ENCODE measurements around the gene PPP1R26.

Gene PPP1R26

DNA sequence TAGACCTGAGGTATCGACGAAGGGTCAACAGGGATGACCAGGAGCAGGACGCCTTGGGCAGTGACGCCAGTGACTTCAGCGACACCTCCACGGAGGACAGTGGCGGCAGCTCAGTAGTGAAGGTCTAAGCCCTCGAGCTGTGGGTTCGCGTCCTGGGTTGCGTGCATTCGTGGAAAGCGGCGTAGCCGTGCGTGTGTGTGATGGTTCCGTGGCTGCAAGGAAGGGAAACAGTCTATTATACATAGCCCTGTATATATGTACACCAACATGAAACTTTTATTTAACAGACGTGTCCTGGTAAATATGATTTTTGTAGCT, 8.4 kb downstream of the PPP1R26 start:
- DNase-seq (ENCODE audit: low read depth) = no peak

DNA sequence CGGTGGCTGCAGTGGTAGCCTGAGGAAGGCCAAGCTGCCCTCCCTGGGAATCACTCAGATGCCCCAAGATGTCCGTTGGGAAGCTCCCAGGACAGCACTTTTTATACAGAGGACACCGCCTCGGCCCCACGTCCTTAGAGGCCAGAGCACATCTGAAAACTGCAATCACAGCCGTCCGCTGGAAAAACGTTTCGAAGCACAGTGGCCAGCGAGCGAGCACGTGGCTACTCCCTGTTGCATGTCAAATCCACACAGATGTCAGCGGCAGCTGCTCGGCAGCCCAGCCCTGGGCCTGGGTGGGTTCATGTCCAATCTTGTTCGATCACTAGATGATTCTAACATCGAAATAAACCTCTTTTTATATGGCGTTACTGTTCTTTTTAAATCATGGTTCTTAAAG, 8.9 kb downstream of the PPP1R26 start:
- DNase-seq (ENCODE audit: low read depth) = no peak

DNA sequence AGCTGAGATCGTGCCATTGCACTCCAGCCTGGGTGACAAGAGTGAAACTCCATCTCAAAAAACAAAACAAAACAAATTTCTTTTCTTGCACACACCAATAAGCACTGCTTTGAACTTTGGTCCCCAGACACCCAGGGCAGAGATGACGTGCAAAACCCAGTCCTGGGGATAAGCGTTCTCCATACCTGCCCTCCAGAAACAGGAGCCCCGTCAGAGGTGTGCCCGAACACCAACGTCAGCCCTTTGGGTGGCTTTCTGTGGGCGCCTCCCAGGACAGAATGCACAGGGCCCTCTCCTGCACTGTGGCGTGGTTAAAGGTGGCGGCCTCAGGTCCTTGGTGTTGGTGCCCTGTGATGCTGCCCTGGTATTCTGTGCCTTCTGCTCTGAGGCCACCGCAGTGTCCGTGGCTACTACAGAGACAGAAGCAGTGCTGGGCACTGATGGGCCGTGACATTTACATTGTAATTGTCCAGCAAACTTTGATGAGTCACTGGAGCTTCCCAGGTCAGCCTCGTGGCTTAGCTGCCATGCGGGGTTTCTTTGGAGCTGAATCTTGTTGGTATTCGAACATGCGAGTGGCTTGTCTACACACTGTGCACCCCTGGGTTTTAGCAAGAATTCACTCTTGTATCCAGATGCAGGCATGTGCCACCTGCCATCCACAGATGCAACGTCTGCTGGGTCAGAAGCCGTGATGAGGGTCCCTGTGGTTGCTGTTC, 9.8 kb downstream of the PPP1R26 start:
- DNase-seq (ENCODE audit: low read depth) = no peak

- DNase-seq (ENCODE audit: low read depth) = no peak
Measured at GRCh38 chr9:135490166-135490870, 10.7 kb downstream of the PPP1R26 start.

DNA sequence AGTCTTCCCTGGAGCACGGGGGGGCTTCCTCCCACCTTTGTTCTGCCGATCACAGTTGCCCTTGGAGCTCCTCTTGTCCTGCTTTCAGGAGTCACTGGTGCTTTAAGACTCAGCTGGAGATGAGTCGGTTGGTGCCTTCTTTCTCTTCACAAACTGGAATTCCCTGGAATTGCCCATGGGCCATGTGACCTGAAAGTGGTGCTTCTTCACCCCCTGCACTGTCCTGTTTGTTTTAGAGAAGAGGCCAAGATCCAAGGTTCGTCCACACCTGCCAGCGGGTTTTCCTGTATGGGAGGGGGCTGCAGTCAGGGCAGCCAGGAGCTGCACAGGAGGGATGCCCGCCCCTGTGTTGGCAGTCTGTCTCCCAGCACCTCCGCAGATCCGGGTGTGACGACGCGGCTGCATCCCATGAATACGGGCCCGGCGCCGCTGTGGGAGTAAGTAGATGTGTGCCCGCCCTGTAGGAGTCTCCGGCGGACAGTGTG, 11.4 kb downstream of the PPP1R26 start:
- DNase-seq (ENCODE audit: low read depth) = no peak

GRCh38 chr9:135491764-135492163, 12.2 kb downstream of the PPP1R26 start:
- DNase-seq (ENCODE audit: low read depth) = no peak

GRCh38 chr9:135492886-135493669, 13.5 kb downstream of the PPP1R26 start:
- no peak for DNase-seq (ENCODE audit: low read depth)

DNA sequence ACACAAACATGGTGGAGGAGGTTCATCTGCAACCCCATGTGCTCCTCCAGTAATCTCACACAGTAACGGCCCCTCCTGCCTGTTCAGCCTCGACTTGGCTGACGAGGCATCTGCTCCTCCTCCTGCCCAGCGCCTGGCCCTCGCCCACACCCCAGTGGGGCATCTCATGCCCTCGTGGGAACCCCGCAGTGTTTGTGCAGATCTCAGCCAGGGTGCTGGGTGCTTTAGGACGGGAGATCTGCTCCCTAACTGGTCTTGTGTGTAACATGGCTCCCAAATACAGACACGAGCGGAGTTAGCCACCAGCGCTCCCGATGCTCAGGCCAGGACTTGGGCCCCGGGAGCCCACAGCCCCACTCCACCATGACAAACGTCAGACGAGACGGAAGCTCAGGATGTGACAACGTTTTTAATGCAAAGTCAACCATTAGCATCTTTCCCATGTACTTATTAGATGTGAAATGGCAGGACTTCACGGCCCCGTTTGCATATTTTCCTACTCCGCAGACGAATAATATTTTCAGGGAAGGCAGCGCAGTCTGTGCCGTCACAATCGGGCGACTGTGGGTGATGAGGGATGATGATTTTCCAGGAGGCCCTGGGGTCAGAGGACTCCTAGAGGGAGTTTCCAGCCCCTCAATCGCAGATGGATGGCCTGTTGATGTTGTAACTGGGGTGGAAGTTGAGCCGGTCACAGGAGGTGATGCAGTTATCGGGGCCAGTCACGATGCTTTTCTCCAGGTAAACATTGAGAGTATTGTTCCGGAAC, 15.4 kb downstream of the PPP1R26 start:
- DNase-seq (ENCODE audit: low read depth) = no peak

DNA sequence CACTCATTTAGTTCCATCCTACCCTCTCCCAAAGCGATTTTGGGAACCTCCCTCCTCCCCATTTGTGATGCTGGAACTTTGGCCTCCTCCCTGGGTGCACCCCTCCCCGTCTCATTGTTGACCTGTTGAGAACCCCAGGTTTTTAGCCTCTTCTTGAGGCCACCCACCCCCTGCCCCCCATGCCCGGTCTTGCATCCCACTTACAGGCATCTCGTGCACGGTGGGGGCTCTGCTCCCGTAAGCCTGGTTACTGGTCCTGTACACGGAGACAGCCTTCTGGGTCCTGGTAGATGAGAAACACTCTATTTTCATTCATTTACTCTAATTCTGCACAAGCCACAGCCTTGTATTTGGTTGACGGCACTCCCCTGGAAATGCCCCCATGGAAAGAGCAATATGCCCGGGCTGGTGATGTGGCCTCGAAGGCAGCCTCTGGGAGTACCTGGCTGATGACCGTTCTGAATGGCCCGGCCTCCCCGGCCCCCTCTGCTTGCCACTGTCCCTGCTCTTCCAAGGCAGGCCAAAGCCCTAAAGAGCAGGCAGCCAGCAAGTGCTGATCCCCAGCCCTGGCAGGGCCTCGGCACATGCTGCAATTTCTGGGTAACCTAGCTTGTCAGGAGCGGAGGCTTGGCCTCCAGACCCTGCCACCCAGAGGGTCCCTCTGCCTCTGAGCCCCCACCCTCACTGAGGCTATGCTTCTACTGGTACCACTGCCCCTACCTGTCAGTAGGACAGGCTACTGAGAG, 19.0 kb downstream of the PPP1R26 start:
- no peak for DNase-seq (ENCODE audit: low read depth)

- peak; percentile 91 for DNase-seq (ENCODE audit: low read depth)
Measured at GRCh38 chr9:135499326-135500070, 19.9 kb downstream of the PPP1R26 start.

- DNase-seq (ENCODE audit: low read depth) = peak; percentile 19
Measured at GRCh38 chr9:135500071-135500524, 20.5 kb downstream of the PPP1R26 start.

- peak; percentile 78 for DNase-seq (ENCODE audit: low read depth)
Measured at GRCh38 chr9:135500525-135501260, 21.1 kb downstream of the PPP1R26 start, which contains the start of gene MRPS2. MRPS2 (plus strand) TSS chr9:135500682; CDS start chr9:135500711, 29 bp downstream.

DNA sequence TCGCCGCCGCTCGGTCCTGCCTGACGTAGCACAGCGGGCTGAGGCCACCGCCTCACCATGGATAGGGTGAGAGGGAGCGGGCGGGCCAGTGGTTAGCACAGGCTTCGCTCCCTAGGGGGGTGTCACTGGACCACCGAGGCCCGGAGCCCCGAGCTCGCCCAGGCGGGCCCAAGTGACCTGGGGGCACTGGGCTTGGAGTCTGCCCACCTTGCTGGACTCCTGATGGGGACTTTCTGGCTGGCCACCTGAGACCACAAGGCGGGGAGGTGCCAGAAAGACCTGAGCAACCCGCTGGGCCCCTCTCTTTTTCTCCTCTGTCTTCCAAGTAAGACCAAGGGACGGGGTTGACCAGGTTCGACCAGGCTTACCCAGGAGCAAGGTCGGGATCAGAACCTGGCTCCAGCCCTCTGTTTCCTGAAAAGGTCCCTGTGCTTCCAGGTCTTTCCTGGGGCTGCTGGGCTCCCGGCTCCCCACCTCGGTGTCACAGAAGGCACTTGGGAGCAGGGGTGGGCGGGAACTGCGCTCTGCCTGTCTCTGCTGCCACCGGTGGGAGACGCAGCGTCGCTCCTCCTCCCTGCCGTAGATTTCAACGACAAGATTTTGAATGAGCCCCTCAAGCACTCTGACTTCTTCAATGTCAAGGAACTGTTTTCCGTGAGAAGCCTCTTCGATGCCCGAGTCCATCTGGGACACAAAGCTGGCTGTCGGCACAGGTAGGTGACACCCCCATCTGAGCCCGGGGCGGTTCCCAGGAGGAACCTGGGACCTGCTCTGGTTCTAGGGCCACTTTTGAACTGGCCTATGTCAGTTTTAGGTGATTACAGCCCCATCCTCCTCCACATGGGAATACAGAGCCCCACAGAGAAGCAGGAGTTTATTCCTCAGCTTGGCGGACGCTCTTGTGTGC, 21.9 kb downstream of the PPP1R26 start:
- no peak for DNase-seq (ENCODE audit: low read depth)

GRCh38 chr9:135502168-135502872, 22.7 kb downstream of the PPP1R26 start:
- DNase-seq (ENCODE audit: low read depth) = no peak

DNA sequence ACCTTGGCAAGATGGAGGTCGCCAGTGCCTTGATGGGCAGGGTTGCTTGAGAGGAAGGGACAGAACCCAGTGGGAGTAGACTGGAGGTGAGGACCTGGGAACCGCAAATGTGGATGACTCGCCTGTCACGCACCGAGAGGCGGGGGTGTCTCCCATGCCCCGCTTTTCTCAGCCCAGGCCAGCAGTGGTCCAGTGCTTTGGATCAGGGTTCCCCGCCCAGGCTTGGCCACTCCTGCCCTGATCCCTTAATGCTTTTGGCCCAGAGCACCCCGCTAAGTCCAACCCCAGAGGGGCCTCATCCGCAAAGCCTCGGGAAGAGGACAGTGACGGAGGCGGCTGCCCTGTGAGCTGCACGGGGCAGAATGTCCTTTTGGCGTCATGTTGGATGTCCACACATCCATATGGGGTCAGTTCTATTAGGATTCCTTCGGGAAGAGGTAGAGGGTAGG, 23.3 kb downstream of the PPP1R26 start:
- no peak for DNase-seq (ENCODE audit: low read depth)

DNA sequence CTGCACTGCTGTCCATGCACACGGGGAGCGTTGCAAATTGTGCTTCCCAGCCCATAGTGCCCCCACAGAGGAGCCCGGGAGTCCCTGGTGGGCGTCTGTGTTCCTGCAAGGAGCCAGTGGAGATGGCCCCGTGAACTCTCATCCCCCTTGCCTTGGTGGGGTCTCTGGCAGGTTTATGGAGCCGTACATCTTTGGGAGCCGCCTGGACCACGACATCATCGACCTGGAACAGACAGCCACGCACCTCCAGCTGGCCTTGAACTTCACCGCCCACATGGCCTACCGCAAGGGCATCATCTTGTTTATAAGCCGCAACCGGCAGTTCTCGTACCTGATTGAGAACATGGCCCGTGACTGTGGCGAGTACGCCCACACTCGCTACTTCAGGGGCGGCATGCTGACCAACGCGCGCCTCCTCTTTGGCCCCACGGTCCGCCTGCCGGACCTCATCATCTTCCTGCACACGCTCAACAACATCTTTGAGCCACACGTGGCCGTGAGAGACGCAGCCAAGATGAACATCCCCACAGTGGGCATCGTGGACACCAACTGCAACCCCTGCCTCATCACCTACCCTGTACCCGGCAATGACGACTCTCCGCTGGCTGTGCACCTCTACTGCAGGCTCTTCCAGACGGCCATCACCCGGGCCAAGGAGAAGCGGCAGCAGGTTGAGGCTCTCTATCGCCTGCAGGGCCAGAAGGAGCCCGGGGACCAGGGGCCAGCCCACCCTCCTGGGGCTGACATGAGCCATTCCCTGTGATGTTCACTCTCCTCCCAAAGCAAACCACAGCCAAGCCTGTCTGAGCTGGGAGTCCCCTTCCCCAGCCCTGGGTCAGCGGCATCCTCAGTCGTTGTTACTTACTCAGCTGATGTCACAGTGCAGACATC, 24.0 kb downstream of the PPP1R26 start:
- DNase-seq (ENCODE audit: low read depth) = no peak

Data from stimulated activated CD8-positive, alpha-beta memory T cell treated with anti-CD3 and anti-CD28 coated beads, Interleukin-4, amount 100 ng/mL, for 24 hours (primary cell).